GM18858 (cell line): ENCODE data around the gene ZNF383.
"Not testable (repeated sequence)": the region's sequence is repeated elsewhere in the genome, so short reads cannot be mapped to it uniquely, and the experiment has no call there.

ENCODE experiments used
- ATAC-seq: cut with Tn5 transposase; IDR thresholded peaks from one replicate; pipeline ENCODE4 v1.9.1; 2021; ENCODE audit not compliant: unreplicated experiment

Gene ZNF383

GRCh38 chr19:37217775-37218591 is at the start of gene ZNF383:
Gene ZNF383, plus strand, starts transcription at chr19:37218214. Its CDS starts 12,240 bp downstream, at chr19:37230454.
- peak; percentile 64 for ATAC-seq

- ATAC-seq, result peak; percentile 87
These were observed 45.3 kb upstream of the ZNF383 start, which contains the start of gene ZNF585A for GRCh38 chr19:37172368-37173366. Gene ZNF585A, minus strand, starts transcription at chr19:37172695. Its CDS starts 2,785 bp downstream, at chr19:37169910.

GRCh38 chr19:37186071-37186470 is 31.9 kb upstream of the ZNF383 start:
- ATAC-seq, result not testable (repeated sequence)

- ATAC-seq, result not testable (repeated sequence)
These were observed 22.8 kb upstream of the ZNF383 start for GRCh38 chr19:37195248-37195647.

GRCh38 chr19:37197115-37197514 is 20.9 kb upstream of the ZNF383 start:
- ATAC-seq, result not testable (repeated sequence)

GRCh38 chr19:37197768-37198167 is 20.2 kb upstream of the ZNF383 start:
- ATAC-seq, result no peak

- no peak for ATAC-seq
These were observed 587 bp upstream of the ZNF383 start for GRCh38 chr19:37217480-37217774.

- no peak for ATAC-seq
These were observed 550 bp downstream of the ZNF383 start for GRCh38 chr19:37218592-37218935.

GRCh38 chr19:37220383-37220782 is 2.4 kb downstream of the ZNF383 start:
- ATAC-seq, result no peak

- ATAC-seq, result no peak
These were observed 3.1 kb downstream of the ZNF383 start for GRCh38 chr19:37221136-37221535.

- no peak for ATAC-seq
These were observed 8.2 kb downstream of the ZNF383 start for GRCh38 chr19:37226248-37226647.

GRCh38 chr19:37227996-37228395 is 10.0 kb downstream of the ZNF383 start:
- no peak for ATAC-seq

GRCh38 chr19:37243206-37243632 is 25.2 kb downstream of the ZNF383 start:
- ATAC-seq, result no peak

GRCh38 chr19:37251308-37252229 is 33.6 kb downstream of the ZNF383 start:
- no peak for ATAC-seq

- ATAC-seq, result not testable (repeated sequence)
These were observed 45.0 kb downstream of the ZNF383 start for GRCh38 chr19:37263028-37263427.

- ATAC-seq, result not testable (repeated sequence)
These were observed 49.0 kb downstream of the ZNF383 start for GRCh38 chr19:37267005-37267404.

GRCh38 chr19:37267755-37268154 is 49.7 kb downstream of the ZNF383 start:
- ATAC-seq, result not testable (repeated sequence)

- not testable (repeated sequence) for ATAC-seq
These were observed 62.6 kb downstream of the ZNF383 start for GRCh38 chr19:37280656-37281055.

GRCh38 chr19:37284020-37284419 is 66.0 kb downstream of the ZNF383 start:
- ATAC-seq, result not testable (repeated sequence)

- ATAC-seq, result not testable (repeated sequence)
These were observed 71.2 kb downstream of the ZNF383 start for GRCh38 chr19:37289229-37289628.
